ES-I3 (cell line): ENCODE measurements around the gene ARHGAP28.
"Not testable (repeated sequence)": the region's sequence is repeated elsewhere in the genome, so short reads cannot be mapped to it uniquely, and the experiment has no call there.

Source experiments
- H3K36me3 ChIP-seq: 2 replicates; pipeline ENCODE4 v1.6.1; 2013; ENCODE audit warnings: mild to moderate bottlenecking, low read length, control low read depth, moderate library complexity; ENCODE audit not compliant: insufficient read depth
- H3K4me1 ChIP-seq: 2 replicates; pipeline ENCODE4 v1.6.1; 2013; ENCODE audit warnings: mild to moderate bottlenecking, control low read depth, low read length; ENCODE audit not compliant: insufficient read depth
- H3K9ac ChIP-seq: 2 replicates; pipeline ENCODE4 v1.6.1; 2013; ENCODE audit warnings: low read depth, mild to moderate bottlenecking, low read length, moderate library complexity
- H3K9me3 ChIP-seq: 2 replicates; pipeline ENCODE4 v1.6.1; 2013; ENCODE audit warnings: mild to moderate bottlenecking, low read length, moderate library complexity; ENCODE audit not compliant: control insufficient read depth, insufficient read depth

The ARHGAP28 gene

GRCh38 chr18:6796511-6796910, 67.0 kb downstream of the ARHGAP28 start:
- H3K9me3 ChIP-seq: no peaks in the 10 kb centered on the region
- H3K4me1 ChIP-seq: peaks cover 11% of the 10 kb centered on the region; the same call in 1 of the 2 replicates
- H3K9ac ChIP-seq: no peak overlapping the region
- no peaks in the 10 kb centered on the region for H3K36me3 ChIP-seq

GRCh38 chr18:6797171-6797570, 67.7 kb downstream of the ARHGAP28 start:
- peaks cover 11% of the 10 kb centered on the region; the same call in 1 of the 2 replicates for H3K4me1 ChIP-seq
- H3K36me3 ChIP-seq: no peaks in the 10 kb centered on the region
- no peak overlapping the region for H3K9ac ChIP-seq
- no peaks in the 10 kb centered on the region for H3K9me3 ChIP-seq

- H3K36me3 ChIP-seq: no peaks in the 10 kb centered on the region
- H3K9me3 ChIP-seq: no peaks in the 10 kb centered on the region
- no peaks in the 10 kb centered on the region for H3K4me1 ChIP-seq
- no peak overlapping the region for H3K9ac ChIP-seq
Observed at GRCh38 chr18:6798896-6799295, 69.4 kb downstream of the ARHGAP28 start.

GRCh38 chr18:6800309-6800708, 70.8 kb downstream of the ARHGAP28 start:
- H3K4me1 ChIP-seq, H3K36me3 ChIP-seq, H3K9me3 ChIP-seq, H3K9ac ChIP-seq: not testable (repeated sequence)

- H3K9me3 ChIP-seq: no peaks in the 10 kb centered on the region
- no peak overlapping the region for H3K9ac ChIP-seq
Observed at GRCh38 chr18:6807515-6808257, 78.2 kb downstream of the ARHGAP28 start.

GRCh38 chr18:6810191-6810590, 80.7 kb downstream of the ARHGAP28 start:
- no peaks in the 10 kb centered on the region for H3K36me3 ChIP-seq
- no peaks in the 10 kb centered on the region for H3K9me3 ChIP-seq
- H3K4me1 ChIP-seq: peaks cover 2% of the 10 kb centered on the region; the same call in 1 of the 2 replicates
- no peak overlapping the region for H3K9ac ChIP-seq

More at GRCh38 chr18:6807515-6808257, 78.2 kb downstream of the ARHGAP28 start:
- Histone ChIP-seq H3K4me1 (peaks cover 1% of the 10 kb centered on the region; the same call in 1 of the 2 replicates), H3K36me3 (no peaks in the 10 kb centered on the region)

GRCh38 chr18:6811816-6812215, 82.3 kb downstream of the ARHGAP28 start:
- H3K9ac ChIP-seq: no peak overlapping the region
- H3K9me3 ChIP-seq: no peaks in the 10 kb centered on the region
- peaks cover 2% of the 10 kb centered on the region; the same call in 1 of the 2 replicates for H3K4me1 ChIP-seq
- H3K36me3 ChIP-seq: no peaks in the 10 kb centered on the region

- peaks cover 2% of the 10 kb centered on the region; the same call in 1 of the 2 replicates for H3K4me1 ChIP-seq
- H3K9ac ChIP-seq: no peak overlapping the region
- no peaks in the 10 kb centered on the region for H3K9me3 ChIP-seq
- no peaks in the 10 kb centered on the region; the same call in 1 of the 2 replicates for H3K36me3 ChIP-seq
Observed at GRCh38 chr18:6814882-6815425, 85.4 kb downstream of the ARHGAP28 start.

GRCh38 chr18:6816154-6816553, 86.6 kb downstream of the ARHGAP28 start:
- Histone ChIP-seq H3K4me1 (peaks cover 2% of the 10 kb centered on the region; the same call in 1 of the 2 replicates), H3K9me3 (no peaks in the 10 kb centered on the region), H3K9ac (no peak overlapping the region), H3K36me3 (no peaks in the 10 kb centered on the region; the same call in 1 of the 2 replicates)

- Histone ChIP-seq H3K9ac (no peak overlapping the region), H3K9me3 (no peaks in the 10 kb centered on the region), H3K36me3 (no peaks in the 10 kb centered on the region; the same call in 1 of the 2 replicates), H3K4me1 (no peaks in the 10 kb centered on the region)
Observed at GRCh38 chr18:6819332-6819731, 89.8 kb downstream of the ARHGAP28 start.

GRCh38 chr18:6820314-6820713, 90.8 kb downstream of the ARHGAP28 start:
- Histone ChIP-seq H3K9ac (no peak overlapping the region), H3K4me1 (no peaks in the 10 kb centered on the region), H3K36me3 (no peaks in the 10 kb centered on the region; the same call in 1 of the 2 replicates)

GRCh38 chr18:6821356-6821755, 91.8 kb downstream of the ARHGAP28 start:
- Histone ChIP-seq H3K36me3 (no peaks in the 10 kb centered on the region; the same call in 1 of the 2 replicates), H3K9me3 (no peaks in the 10 kb centered on the region), H3K9ac (no peak overlapping the region), H3K4me1 (no peaks in the 10 kb centered on the region)

More at GRCh38 chr18:6820314-6820713, 90.8 kb downstream of the ARHGAP28 start:
- H3K9me3 ChIP-seq: no peaks in the 10 kb centered on the region

- H3K9ac ChIP-seq, H3K36me3 ChIP-seq, H3K9me3 ChIP-seq, H3K4me1 ChIP-seq: not testable (repeated sequence)
Observed at GRCh38 chr18:6827161-6827560, 97.6 kb downstream of the ARHGAP28 start.

GRCh38 chr18:6827566-6827965, 98.0 kb downstream of the ARHGAP28 start:
- H3K36me3 ChIP-seq, H3K9ac ChIP-seq, H3K9me3 ChIP-seq, H3K4me1 ChIP-seq: not testable (repeated sequence)

- Histone ChIP-seq H3K9me3 (no peaks in the 10 kb centered on the region; the same call in 1 of the 2 replicates), H3K4me1 (no peaks in the 10 kb centered on the region), H3K9ac (no peak overlapping the region), H3K36me3 (no peaks in the 10 kb centered on the region)
Observed at GRCh38 chr18:6830916-6831315, 101.4 kb downstream of the ARHGAP28 start.
